GM10847 (cell line): Measurements from ENCODE around the gene CSNK1G1.

Experiments
- POLR2A ChIP-seq: IDR thresholded peaks from 2 replicates; pipeline ENCODE4 v1.6.1; 2011; ENCODE audit not compliant: insufficient read length; ENCODE audit errors: extremely low read depth

The CSNK1G1 gene

DNA sequence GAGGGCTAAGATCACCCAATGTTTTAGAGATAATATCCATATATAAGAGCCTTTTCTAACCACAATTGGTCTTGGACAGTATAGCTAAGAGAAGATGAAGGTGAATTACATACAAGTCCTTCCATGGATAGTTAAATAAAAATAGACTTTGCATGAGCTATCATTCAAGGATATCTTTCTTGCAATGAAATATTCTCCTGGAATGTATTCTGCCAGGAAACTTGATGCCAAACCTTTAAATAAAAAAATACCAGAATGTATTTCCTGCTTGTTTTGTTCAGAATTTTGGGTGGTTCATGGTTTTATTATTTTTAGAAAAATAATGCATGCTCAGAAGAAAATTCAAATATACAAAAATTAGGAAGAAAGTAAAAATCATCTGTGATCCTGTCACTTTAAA is 104.3 kb downstream of the CSNK1G1 start:
- no peak for TF ChIP-seq POLR2A

DNA sequence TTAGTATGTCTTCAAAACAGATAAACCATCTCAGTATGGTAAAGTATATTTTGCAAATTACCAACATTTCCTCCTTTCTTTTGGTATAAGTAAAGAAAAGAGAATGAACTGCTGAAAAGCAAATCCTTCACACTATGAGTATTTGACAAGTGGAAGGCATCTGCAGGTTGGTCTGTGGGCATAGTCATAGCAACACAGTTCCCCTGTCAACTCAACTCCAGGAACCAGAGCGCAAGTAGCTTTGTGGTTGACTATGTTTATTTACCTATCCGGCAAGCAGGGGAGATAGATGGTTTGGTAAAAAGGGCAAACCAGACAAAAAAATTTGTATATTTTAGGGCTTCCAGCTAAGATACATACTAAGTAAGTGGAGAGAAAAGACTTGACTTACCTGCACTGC is 104.9 kb downstream of the CSNK1G1 start:
- TF ChIP-seq POLR2A = no peak

DNA sequence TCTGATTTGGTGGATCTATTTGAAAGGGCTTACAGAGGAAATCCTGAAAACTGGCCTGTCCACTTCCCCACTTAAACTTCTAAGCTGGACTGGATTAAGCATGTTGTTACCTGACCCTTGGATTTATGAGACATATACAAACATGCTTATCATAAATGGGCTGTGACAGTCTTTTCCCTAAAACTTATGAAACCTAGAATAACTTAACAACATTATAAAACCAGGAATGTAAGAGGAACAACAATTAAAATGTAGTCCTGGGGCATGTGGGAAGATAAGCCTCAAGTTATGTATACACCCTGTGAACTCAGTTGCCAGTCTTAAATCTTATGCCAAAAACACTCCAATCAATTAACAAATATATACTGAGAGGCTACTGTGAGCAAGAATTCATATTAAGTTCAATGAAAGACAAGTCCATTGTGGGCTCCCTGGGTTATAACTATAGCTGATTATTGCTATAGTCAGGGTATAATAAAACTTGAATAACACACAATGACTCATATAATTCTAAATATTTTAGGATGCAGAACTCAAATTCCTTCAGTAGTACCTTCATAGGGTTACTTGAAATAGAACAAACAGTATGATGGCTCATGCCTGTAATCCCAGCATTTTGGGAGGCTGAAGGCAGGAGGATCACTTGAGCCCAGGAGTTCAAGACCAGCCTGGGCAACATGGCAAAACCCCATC is 105.9 kb downstream of the CSNK1G1 start:
- no peak for TF ChIP-seq POLR2A

DNA sequence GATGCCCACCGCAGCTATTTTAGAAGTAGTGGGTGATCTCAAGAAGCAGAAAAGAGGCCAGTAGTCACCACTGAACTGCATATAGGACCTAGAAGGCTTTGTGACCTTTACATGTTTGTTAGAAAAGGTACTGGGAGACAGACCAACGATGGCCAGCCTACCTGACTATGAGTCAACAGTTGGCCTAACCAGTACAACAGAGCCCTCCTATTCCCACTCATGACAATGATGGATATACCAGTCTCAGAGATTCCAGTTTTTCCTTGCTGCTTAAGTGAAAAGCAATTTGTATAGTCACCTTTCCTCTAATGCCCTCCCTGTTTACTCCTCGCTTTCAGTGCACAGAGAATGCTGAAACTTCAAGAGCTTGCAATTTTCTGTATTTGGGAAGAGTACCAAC is 106.6 kb downstream of the CSNK1G1 start:
- TF ChIP-seq POLR2A = no peak

DNA sequence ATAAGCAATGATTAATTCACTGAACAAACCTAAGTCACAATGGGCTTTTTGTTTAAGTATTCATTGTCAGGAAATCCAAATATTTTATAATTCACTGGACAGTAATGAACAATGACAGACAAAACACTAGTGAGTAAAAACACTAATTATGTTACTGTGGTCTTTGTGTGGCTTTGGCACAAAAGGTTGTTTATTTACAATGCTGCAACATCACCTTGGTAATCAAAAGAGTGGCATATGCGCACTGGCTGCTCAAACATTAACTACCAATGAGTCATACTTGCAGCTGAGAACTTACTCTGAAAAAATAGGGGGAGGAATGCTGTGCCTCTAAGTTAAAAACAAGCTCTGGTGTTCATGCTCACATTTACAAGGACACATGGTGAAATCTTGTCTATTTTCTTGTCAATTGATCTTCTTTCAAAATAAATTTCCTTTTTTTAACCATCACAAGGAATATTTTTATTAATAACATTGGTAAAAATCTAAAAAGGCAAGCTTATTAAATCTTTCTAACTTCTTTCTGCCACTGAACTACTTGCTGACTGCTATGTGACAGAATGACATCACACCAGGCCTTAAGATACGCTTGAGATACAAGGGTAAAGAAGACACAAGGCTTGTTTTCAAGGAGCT is 107.9 kb downstream of the CSNK1G1 start:
- no peak for TF ChIP-seq POLR2A

DNA sequence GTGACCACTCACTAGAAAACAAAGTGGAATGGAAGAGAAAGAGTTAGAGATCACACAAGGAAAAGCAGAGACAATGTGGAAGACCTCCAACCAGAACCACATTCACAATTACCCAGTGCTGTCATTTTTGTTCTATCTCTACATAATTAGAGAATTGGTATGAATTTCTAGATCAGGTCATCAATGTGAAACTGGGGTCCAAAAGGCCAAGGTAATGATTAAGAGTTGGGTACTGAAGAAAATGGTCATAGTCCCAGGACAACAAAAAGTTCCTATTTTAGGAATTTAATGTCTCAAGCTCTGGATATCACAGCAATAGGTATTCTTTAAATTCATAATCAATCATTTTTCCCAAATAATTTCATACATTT is 108.5 kb downstream of the CSNK1G1 start:
- TF ChIP-seq POLR2A = no peak

DNA sequence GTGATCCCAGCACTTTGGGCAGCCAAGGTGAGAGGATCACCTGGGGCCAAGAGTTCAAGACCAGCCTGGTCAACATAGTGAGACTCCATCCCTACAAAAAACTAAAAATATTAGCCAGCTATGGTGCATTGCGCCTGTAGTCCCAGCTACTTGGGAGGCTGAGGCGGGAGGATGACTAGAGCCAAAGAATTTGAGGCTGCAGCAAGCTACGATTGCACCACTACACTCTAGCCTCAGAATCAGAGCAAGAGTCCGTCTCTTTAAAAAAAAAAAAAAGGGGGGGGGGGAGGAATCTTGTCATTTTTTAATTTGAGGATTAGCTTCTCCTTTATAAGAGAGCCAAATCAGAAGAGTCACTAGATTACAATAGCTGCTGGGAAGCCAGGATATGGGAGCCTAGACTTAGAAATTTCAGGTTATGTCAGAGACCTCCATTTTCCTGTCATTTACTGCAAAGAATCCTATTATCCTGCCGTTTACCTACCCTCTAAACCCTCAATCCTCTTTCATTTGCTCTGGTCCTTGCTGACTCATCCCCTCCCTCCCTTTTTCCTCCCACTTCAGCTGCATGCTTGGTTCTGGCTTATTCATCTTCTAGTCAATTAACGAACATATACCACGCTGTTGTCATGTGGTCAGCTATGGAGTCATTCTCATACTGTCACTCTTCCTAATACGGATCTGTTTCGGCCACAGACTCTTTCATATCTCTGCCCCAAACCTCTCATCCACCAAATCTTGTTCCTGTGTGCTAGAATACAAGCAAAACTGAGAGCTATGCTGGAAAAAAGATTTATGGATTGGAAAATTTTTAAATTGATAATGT is 109.4 kb downstream of the CSNK1G1 start:
- no peak for TF ChIP-seq POLR2A

DNA sequence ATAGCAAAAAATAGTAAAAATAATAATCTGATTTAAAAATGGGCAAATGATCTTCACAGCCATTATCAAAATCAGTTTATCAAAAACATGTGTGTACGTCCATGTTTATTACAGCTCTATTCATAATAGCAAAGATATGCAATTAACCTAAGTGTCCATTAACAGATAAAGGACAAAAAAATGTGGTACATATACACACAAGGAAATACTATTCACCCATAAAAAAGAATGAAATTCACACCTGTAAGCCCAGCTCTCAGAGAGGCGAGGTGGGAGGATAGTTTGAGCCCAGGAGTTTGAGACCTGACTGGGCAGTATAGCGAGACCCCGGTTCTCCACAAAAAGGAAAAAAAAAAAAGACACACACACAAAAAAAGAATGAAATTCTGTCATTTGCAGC is 110.6 kb downstream of the CSNK1G1 start:
- no peak for TF ChIP-seq POLR2A

DNA sequence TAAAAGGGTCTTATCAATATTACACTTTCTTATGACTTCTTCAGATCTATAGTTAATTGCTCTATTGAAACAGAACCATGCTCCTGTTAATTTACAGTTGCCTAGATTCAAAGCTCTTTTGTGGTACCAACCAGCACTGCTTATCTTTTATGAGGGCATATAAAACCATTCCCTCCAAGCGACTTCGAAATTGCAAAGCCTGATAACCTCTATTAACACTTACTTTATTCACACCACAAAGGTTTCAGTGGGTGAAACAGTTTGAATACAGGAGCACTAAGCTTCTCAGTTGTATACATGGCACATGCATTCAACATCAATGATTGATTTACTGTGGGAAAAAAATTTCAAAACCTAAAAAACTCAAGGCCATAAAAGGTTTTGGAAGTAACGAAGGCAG is 118.3 kb downstream of the CSNK1G1 start:
- no peak for TF ChIP-seq POLR2A

DNA sequence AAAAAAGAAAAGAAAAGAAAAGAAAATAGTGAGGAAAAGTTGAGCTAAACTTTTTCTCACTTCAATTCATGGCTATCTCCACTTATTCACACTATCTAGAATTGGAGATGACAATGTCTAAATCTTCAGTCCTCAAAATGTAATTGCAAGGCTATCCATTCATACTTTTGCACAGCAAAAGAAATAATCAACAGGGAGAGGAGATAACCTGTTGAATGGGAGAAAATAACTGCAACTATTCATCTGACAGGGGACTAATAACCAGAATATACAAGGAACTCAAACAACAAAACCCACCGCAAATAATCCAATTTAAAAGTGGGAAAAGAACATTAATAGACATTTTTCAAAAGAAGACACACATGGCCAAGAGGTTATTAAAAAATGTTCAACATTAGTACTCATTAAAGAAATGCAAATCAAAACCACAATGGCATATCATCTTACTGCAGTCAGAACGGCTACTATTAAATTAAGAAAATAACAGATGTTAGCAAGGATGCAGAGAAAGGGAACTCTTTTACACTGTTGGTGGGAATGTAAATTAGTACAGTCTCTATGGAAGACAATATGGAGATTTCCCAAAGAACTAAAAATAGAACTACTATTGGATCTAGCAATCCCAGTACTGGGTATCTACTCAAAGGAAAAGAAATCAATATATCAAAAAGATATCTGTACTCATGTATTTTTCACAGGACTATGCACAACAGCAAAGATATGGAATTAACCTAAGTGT is 119.6 kb downstream of the CSNK1G1 start:
- TF ChIP-seq POLR2A = no peak

DNA sequence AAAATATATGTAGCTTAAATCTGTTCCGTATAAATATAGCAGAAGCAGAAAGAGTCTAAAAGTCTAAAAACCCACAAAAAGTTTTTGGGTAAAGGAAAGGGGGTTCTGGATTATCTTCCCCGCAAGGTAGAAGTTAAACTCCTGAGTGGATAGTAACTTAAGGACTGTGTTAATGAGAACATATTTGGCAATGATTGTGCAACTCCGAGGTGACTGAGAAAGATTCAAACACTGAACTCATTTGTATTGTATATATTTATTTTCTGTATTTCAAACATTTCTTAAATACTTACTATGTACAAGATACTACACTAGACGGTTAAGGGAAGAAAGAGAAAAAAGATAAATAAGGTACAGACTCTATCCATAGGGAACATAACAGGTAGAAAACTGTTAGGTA is 120.4 kb downstream of the CSNK1G1 start:
- TF ChIP-seq POLR2A = no peak

DNA sequence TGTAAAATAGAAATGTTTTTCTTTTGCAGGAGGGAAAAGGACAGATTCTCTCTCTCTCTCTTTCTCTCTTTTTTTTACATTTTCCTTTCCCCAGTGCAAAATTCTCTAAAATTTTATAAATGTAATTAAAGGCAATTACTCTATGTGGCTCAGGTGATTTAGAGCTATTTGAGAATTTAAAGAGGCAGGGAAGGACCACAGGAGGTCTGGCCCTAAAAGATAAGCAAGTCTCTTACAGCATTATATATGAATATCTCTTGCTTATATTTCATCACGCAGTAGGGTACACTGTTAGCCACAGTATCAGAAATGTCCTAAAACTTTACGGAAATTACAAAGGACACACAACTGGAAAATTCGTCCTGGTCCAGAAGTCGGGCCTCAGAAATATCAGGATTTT is 122.7 kb downstream of the CSNK1G1 start:
- no peak for TF ChIP-seq POLR2A

DNA sequence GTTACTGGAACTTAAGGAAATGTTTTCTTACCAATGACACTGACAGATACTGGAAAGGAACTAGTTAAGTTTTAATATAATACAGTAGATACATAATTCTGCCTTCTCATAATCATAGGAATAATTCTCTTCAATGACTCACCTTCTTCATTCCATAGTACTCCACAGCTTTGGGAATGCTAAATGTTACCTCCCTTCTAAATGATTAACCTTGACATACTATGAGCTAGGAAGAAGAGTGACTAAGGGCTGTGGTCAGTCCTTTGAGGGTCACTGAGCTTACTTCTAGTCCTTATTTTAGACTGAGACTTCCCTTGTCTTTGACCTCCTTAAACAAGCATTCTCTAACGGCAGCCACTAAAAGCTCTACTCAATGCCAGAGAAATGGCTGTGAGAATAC is 123.6 kb downstream of the CSNK1G1 start:
- TF ChIP-seq POLR2A = no peak

DNA sequence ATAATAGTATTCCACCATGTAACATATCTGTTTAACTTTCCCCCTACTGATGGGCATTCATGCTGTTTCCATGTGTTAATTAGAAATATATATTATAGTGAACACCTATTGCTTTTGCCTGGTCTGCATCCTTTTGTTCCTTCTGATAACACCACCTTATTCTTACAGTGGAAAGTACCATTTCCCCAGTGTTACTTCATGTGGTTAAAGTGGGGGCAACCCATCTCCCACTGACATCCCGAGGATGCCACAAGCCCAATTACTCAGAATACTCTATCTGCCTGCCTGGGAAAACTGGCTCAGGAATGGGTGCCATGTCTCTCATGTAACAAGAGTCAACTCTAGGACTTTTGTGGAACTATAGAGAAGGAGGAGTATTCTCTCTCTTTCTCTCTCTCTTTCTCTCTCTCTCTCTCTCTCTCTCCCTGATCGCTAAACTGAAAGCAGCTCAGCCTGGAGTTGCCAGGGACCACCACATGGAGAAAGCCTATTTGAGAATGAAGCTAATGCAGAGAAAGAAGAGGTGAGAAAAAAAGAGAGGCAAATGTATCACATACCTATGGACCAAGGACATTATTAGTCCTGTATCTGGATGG is 126.7 kb downstream of the CSNK1G1 start:
- TF ChIP-seq POLR2A = no peak

DNA sequence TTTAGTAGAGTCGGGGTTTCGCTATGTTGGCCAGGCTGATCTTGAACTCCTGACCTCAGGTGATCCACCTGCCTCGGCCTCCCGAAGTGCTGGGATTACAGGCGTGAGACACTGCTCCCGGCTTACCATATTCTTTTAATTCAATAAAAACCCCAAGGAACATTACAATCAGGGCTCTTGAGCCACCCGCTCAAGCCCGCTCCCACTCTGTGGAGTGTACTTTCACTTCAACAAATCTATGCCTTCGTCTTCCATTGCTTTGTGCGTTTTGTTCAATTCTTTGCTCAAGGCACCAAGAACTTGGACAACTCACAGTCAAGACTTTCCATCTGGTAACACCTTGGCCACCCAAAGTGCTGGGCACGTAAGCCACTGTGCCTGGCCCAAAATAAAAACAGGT is 130.2 kb downstream of the CSNK1G1 start:
- no peak for TF ChIP-seq POLR2A
